ENCODE data around the gene GET4. TPM values are rescaled to one million over a fixed set of nuclear protein-coding genes. Genes with fewer than 3 reads are reported as not detected.

The GET4 gene
- total RNA-seq, 2 experiments from 2014 or later = 17.7 to 29.7 TPM

- no peaks in the 10 kb centered on the region for H3K27me3 Mint-ChIP-seq
- POLR2A ChIA-PET = no interaction called here
These were observed 12.7 kb downstream of the GET4 start for GRCh38 chr7:889025-889390.

GRCh38 chr7:889391-889790 is 13.0 kb downstream of the GET4 start:
- POLR2A ChIA-PET = no interaction called here

More at GRCh38 chr7:889025-889390, 12.7 kb downstream of the GET4 start:
- Mint-ChIP-seq H3K4me3 (no peak overlapping the region), H3K4me1 (no peaks in the 10 kb centered on the region), H3K27ac (no peak overlapping the region), H3K36me3 (ENCODE audit: low read depth) (peaks cover 31% of the 10 kb centered on the region), H3K9me3 (ENCODE audit: low read depth) (no peaks in the 10 kb centered on the region)
- intact Hi-C loops (cut with DNase I, micrococcal nuclease) = no loop called here
- CTCF ChIA-PET = no interaction called here
- DNase-seq (no peak), ATAC-seq (no peak)

GRCh38 chr7:890868-891267 is 14.5 kb downstream of the GET4 start:
- Mint-ChIP-seq H3K27me3 (no peaks in the 10 kb centered on the region), H3K9me3 (ENCODE audit: low read depth) (no peaks in the 10 kb centered on the region), H3K4me3 (no peak overlapping the region), H3K4me1 (no peaks in the 10 kb centered on the region), H3K27ac (no peak overlapping the region), H3K36me3 (ENCODE audit: low read depth) (peaks cover 44% of the 10 kb centered on the region)
- POLR2A ChIA-PET = no interaction called here
- ATAC-seq (no peak), DNase-seq (no peak)
- CTCF ChIA-PET = no interaction called here
- intact Hi-C loops (cut with DNase I, micrococcal nuclease) = no loop called here

More at GRCh38 chr7:889391-889790, 13.0 kb downstream of the GET4 start:
- intact Hi-C loops (cut with DNase I, micrococcal nuclease) = no loop called here
- CTCF ChIA-PET = no interaction called here
- DNase-seq (no peak), ATAC-seq (no peak)
- H3K4me3 Mint-ChIP-seq = no peak overlapping the region
- no peak overlapping the region for H3K27ac Mint-ChIP-seq
- H3K27me3 Mint-ChIP-seq = no peaks in the 10 kb centered on the region
- no peaks in the 10 kb centered on the region for H3K4me1 Mint-ChIP-seq
- peaks cover 33% of the 10 kb centered on the region for H3K36me3 Mint-ChIP-seq (ENCODE audit: low read depth)
- H3K9me3 Mint-ChIP-seq (ENCODE audit: low read depth) = no peaks in the 10 kb centered on the region

DNA sequence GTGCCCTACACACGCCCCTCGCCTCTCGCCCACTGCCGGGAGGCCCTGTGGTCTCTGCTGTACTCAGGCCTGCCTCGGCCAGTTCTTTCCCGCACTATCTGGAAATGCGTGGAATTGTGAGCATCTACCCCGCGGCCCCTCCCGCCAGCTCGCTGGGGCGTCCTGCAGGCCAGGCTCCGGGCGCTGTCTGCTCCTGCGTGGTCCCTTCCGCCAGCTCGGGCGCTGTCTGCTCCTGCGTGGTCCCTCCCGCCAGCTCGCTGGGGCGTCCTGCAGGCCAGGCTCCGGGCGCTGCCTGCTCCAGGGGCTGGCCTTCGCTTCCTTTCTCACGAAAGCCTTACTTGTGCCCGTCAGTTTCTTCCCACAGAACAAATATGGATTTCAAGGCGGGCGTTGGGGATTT is 14.9 kb downstream of the GET4 start:
- no peak overlapping the region for H3K4me3 Mint-ChIP-seq
- no peak for ATAC-seq
- peaks cover 48% of the 10 kb centered on the region for H3K36me3 Mint-ChIP-seq (ENCODE audit: low read depth)
- no peak overlapping the region for H3K27ac Mint-ChIP-seq
- no peaks in the 10 kb centered on the region for H3K27me3 Mint-ChIP-seq
- intact Hi-C loops (cut with DNase I, micrococcal nuclease) = no loop called here
- H3K4me1 Mint-ChIP-seq = no peaks in the 10 kb centered on the region
- POLR2A ChIA-PET = no interaction called here
- no peaks in the 10 kb centered on the region for H3K9me3 Mint-ChIP-seq (ENCODE audit: low read depth)
- no peak for DNase-seq
- CTCF ChIA-PET = no interaction called here

GRCh38 chr7:891805-892204 is 15.5 kb downstream of the GET4 start:
- no peak overlapping the region for H3K4me3 Mint-ChIP-seq
- DNase-seq (no peak), ATAC-seq (no peak)
- intact Hi-C loops (cut with DNase I, micrococcal nuclease) = no loop called here
- H3K36me3 Mint-ChIP-seq (ENCODE audit: low read depth) = peaks cover 51% of the 10 kb centered on the region
- POLR2A ChIA-PET = no interaction called here
- no peaks in the 10 kb centered on the region for H3K9me3 Mint-ChIP-seq (ENCODE audit: low read depth)
- H3K4me1 Mint-ChIP-seq = no peaks in the 10 kb centered on the region
- H3K27me3 Mint-ChIP-seq = no peaks in the 10 kb centered on the region
- no peak overlapping the region for H3K27ac Mint-ChIP-seq
- CTCF ChIA-PET = no interaction called here

DNA sequence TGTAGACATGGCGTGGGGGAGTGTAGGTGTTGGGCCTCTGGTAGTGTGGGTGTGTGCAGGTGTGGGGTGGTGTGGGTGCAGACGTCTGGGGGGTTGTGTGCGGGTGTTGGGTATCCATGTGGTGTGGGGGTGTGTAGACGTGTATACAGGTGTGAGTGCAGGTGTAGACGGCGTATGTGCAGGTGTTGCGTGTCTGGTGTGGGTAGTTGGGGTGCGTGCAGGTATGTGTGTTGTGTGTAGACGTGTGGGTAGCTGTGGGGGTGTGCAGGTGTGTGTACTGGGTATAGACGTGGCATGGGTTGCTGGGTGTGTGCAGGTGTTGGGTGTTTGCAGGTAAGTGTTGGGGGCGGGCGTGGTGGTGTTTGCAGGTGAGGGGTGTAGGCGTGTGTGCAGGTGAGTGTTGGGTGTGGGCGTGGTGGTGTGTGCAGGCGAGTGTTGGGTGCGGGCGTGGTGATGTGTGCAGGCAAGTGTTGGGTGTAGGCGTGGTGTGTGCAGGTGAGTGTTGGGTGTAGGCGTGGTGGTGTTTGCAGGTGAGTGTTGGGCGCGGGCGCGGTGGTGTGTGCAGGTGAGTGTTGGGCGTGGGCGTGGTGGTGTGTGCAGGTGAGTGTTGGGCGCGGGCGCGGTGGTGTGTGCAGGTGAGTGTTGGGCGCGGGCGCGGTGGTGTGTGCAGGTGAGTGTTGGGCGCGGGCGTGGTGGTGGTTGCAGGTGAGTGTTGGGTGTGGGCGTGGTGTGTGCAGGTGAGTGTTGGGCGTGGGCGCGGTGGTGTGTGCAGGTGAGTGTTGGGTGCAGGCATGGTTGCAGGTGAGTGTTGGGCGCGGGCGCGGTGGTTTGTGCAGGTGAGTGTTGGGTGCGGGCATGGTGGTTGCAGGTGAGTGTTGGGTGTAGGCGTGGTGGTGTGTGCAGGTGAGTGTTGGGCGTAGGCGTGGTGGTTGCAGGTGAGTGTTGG is 16.6 kb downstream of the GET4 start:
- Mint-ChIP-seq H3K27me3 (no peaks in the 10 kb centered on the region), H3K27ac (no peak overlapping the region), H3K4me3 (no peak overlapping the region), H3K36me3 (ENCODE audit: low read depth) (peaks cover 47% of the 10 kb centered on the region), H3K9me3 (ENCODE audit: low read depth) (no peaks in the 10 kb centered on the region), H3K4me1 (no peaks in the 10 kb centered on the region)
- DNase-seq = no peak
- no peak for ATAC-seq
- POLR2A ChIA-PET = no interaction called here
- intact Hi-C loops (cut with DNase I, micrococcal nuclease) = no loop called here
- CTCF ChIA-PET = no interaction called here

GRCh38 chr7:893686-894085 is 17.3 kb downstream of the GET4 start:
- no peak overlapping the region for H3K27ac Mint-ChIP-seq
- CTCF ChIA-PET = no interaction called here
- intact Hi-C loops (cut with DNase I, micrococcal nuclease) = no loop called here
- no peaks in the 10 kb centered on the region for H3K9me3 Mint-ChIP-seq (ENCODE audit: low read depth)
- ATAC-seq = no peak
- no peaks in the 10 kb centered on the region for H3K4me1 Mint-ChIP-seq
- POLR2A ChIA-PET = no interaction called here
- no peaks in the 10 kb centered on the region for H3K27me3 Mint-ChIP-seq
- DNase-seq = no peak
- no peak overlapping the region for H3K4me3 Mint-ChIP-seq
- peaks cover 46% of the 10 kb centered on the region for H3K36me3 Mint-ChIP-seq (ENCODE audit: low read depth)

GRCh38 chr7:894164-894867 is 18.0 kb downstream of the GET4 start:
- intact Hi-C loops (cut with DNase I, micrococcal nuclease) = no loop called here
- Mint-ChIP-seq H3K4me3 (no peak overlapping the region), H3K9me3 (ENCODE audit: low read depth) (no peaks in the 10 kb centered on the region), H3K27ac (no peak overlapping the region), H3K4me1 (no peaks in the 10 kb centered on the region), H3K36me3 (ENCODE audit: low read depth) (peaks cover 46% of the 10 kb centered on the region), H3K27me3 (no peaks in the 10 kb centered on the region)
- DNase-seq (no peak), ATAC-seq (no peak)
- ChIA-PET POLR2A (no interaction called here), CTCF (no interaction called here)

DNA sequence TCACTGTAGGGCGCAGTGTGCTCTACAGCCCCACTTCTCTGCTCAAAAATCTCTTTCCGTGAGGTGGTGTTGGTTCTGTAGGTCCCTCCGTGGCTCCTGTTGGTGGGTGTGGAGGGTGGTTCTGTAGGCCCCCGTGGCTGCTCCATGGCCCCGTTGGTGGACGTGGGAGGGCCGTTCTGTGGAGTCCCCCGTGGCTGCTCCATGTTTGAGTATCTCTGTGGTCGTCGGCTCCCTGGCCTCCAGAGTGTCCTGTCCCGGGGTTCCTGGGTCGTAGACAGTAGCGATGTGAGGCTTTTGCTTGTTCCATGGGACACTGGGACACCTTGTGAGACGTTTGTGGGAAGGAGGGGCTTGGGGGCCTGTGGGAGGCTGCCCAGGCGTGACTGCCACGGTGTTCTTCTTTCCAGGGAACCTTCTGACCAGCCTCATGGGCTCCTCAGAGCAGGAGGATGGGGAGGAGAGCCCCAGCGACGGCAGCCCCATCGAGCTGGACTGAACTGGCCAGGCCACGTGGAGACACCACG is 18.6 kb downstream of the GET4 start:
- CTCF ChIA-PET = no interaction called here
- intact Hi-C loops (cut with DNase I, micrococcal nuclease) = no loop called here
- H3K4me1 Mint-ChIP-seq = no peaks in the 10 kb centered on the region
- peaks cover 46% of the 10 kb centered on the region for H3K36me3 Mint-ChIP-seq (ENCODE audit: low read depth)
- DNase-seq (no peak), ATAC-seq (no peak)
- no peaks in the 10 kb centered on the region for H3K9me3 Mint-ChIP-seq (ENCODE audit: low read depth)
- POLR2A ChIA-PET = no interaction called here
- H3K27ac Mint-ChIP-seq = no peak overlapping the region
- H3K4me3 Mint-ChIP-seq = no peak overlapping the region
- no peaks in the 10 kb centered on the region for H3K27me3 Mint-ChIP-seq

DNA sequence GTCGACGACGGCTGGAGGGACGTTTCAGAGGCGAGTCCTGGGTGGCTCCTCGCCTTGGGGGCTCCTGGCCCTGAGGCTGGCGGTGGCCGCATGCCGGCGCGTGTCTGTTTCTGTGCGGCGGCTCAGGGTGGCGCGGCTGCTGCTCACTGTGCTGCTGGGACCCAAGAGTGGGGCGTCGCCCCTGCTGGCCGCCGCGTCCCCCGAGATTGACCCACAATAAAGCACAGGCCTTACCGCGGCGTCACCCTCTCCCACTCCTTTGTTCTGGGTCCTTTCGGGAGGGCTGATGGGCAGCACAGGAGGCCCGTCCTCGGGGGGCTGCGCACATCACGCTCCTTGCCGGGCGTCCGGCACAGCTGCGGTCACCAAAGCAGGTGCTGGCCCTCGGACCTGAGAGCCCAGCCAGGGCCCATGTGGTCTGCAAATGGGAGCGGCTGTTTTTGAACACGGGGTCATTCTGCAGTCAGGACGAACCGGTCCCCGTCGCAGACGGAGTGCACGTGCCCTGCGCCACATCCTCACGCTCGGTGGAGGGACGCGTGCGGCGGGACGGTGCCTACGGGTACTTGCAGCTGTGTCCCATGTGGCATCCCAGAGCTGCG is 19.2 kb downstream of the GET4 start:
- no peak overlapping the region for H3K4me3 Mint-ChIP-seq
- ATAC-seq = no peak
- no peak for DNase-seq
- H3K9me3 Mint-ChIP-seq (ENCODE audit: low read depth) = no peaks in the 10 kb centered on the region
- intact Hi-C loops (cut with DNase I, micrococcal nuclease) = no loop called here
- H3K36me3 Mint-ChIP-seq (ENCODE audit: low read depth) = peaks cover 46% of the 10 kb centered on the region
- no peaks in the 10 kb centered on the region for H3K4me1 Mint-ChIP-seq
- no peak overlapping the region for H3K27ac Mint-ChIP-seq
- ChIA-PET CTCF (no interaction called here), POLR2A (no interaction called here)
- H3K27me3 Mint-ChIP-seq = no peaks in the 10 kb centered on the region

GRCh38 chr7:896346-897075 is 20.2 kb downstream of the GET4 start:
- Mint-ChIP-seq H3K4me3 (no peak overlapping the region), H3K27ac (no peak overlapping the region), H3K36me3 (ENCODE audit: low read depth) (peaks cover 43% of the 10 kb centered on the region), H3K9me3 (ENCODE audit: low read depth) (no peaks in the 10 kb centered on the region), H3K27me3 (no peaks in the 10 kb centered on the region), H3K4me1 (no peaks in the 10 kb centered on the region)
- ATAC-seq (no peak), DNase-seq (no peak)
- ChIA-PET CTCF (no interaction called here), POLR2A (no interaction called here)
- intact Hi-C loops (cut with DNase I, micrococcal nuclease) = no loop called here

Measured in activated CD4-positive, alpha-beta T cell treated with anti-CD3 and anti-CD28 coated beads for 36 hours (primary cell).